K562 (cell line): Measurements from ENCODE around the gene PDE4A. TPM values are rescaled to one million over a fixed set of nuclear protein-coding genes. Genes with fewer than 3 reads are reported as not detected.
A peak's percentile ranks its signal among the peaks of the same experiment; 100 is the strongest.

Experiments
- ATAC-seq: fragments of 200-7000 bp; cut with Tn5 transposase; 3 replicates; pipeline ENCODE4 v1.9.1; 2020; ENCODE audit warnings: moderate library complexity
- BruUV-seq: library from RNA; stranded (reverse); fragments of 400-500 nt; replicated peaks from 2 replicates; lab custom pipeline; 2021; lab: Mats Ljungman, UMichigan
- CTCF ChIA-PET: fragments of 300-600 bp; formaldehyde crosslinking; extraction: SDS; loops from one replicate; lab custom pipeline; 2021; ENCODE audit warnings: low intra/inter-chr PET ratio; lab: Yijun Ruan, JAX
- POLR2A ChIA-PET: fragments of 300-600, 350-650 bp; sonication (Branson Sonifier 250); formaldehyde crosslinking; extraction: SDS; loops from one replicate; lab custom pipeline; 2021; ENCODE audit warnings: antibody characterized with exemption, inconsistent platforms; lab: Yijun Ruan, JAX
- DNase-seq, 4 experiments: peaks; one replicate each; pipeline versions ENCODE4 v3.0.0 to v3.0.0-alpha.2; 2011 to 2018; ENCODE audit warnings: low spot score in 3 of 4, mixed read lengths in 3 of 4; ENCODE audit errors: extremely low read depth in 1 of 4
- FAIRE-seq: peaks from 2 replicates; lab custom pipeline; 2011; peaks lifted over from hg19 to GRCh38; lab: Jason Lieb, UNC
- H2AFZ ChIP-seq: 2 replicates; pipeline ENCODE4 v1.6.0; 2011; ENCODE audit warnings: low read depth, low read length, control low read depth, inconsistent platforms
- H3K27ac ChIP-seq: fragments of 200-600 bp; 3 replicates; pipeline ENCODE4 v1.8.0; 2011; ENCODE audit warnings: low read depth, mild to moderate bottlenecking, control low read depth, inconsistent platforms, low read length, moderate library complexity, mixed read lengths; ENCODE audit errors: extremely low read depth
- H3K27me3 ChIP-seq, 2 experiments: fragments of 300-600 bp in 1 of 2; 2 replicates in 1 of 2; 3 replicates in 1 of 2; pipeline versions ENCODE4 v1.6.0 to v1.8.0; 2011; ENCODE audit warnings: inconsistent platforms in 2 of 2, low read length in 2 of 2, mild to moderate bottlenecking in 1 of 2, mixed read lengths in 1 of 2, moderate library complexity in 1 of 2; ENCODE audit not compliant: control insufficient read depth in 2 of 2, insufficient read depth in 2 of 2
- H3K36me3 ChIP-seq: fragments of 300-600 bp; 3 replicates; pipeline ENCODE4 v1.8.0; 2011; ENCODE audit warnings: mild to moderate bottlenecking, low read length, inconsistent platforms; ENCODE audit not compliant: control insufficient read depth, insufficient read depth
- H3K4me1 ChIP-seq, 2 experiments: fragments of 200-600 bp in 1 of 2; replicated peaks in 1 of 2; 2 replicates in 1 of 2; 3 replicates in 1 of 2; pipeline versions ENCODE4 v1.5.1 to v1.8.0; 2011; ENCODE audit warnings: inconsistent platforms in 2 of 2, low read length in 2 of 2, mild to moderate bottlenecking in 1 of 2, mixed read lengths in 1 of 2, moderate library complexity in 1 of 2; ENCODE audit not compliant: control insufficient read depth in 2 of 2, insufficient read depth in 2 of 2
- H3K4me2 ChIP-seq: 2 replicates; pipeline ENCODE4 v1.6.1; 2011; ENCODE audit warnings: low read length, control low read depth, inconsistent platforms, mixed read lengths; ENCODE audit not compliant: insufficient read depth
- H3K4me3 ChIP-seq: fragments of 200-600 bp; sonication (generic), shearing (Covaris generic); 2 replicates; pipeline ENCODE4 v1.5.1; 2016; ENCODE audit warnings: control low read depth, inconsistent platforms
- H3K79me2 ChIP-seq: fragments of 200-600 bp; 3 replicates; pipeline ENCODE4 v1.8.0; 2011; ENCODE audit warnings: low read length, inconsistent platforms; ENCODE audit not compliant: control insufficient read depth, insufficient read depth
- H3K9ac ChIP-seq, 2 experiments: 2 replicates each; pipeline versions ENCODE4 v1.6.0 to v1.6.1; 2011; ENCODE audit warnings: low read depth in 2 of 2, low read length in 2 of 2, control low read depth in 1 of 2, inconsistent platforms in 1 of 2, mild to moderate bottlenecking in 1 of 2, mixed read lengths in 1 of 2; ENCODE audit not compliant: insufficient read depth in 1 of 2
- H3K9me1 ChIP-seq: one replicate; pipeline ENCODE4 v1.6.0; 2011; ENCODE audit warnings: inconsistent platforms, mild to moderate bottlenecking, low read length, moderate library complexity; ENCODE audit not compliant: control insufficient read depth, insufficient read depth
- H3K9me3 ChIP-seq: replicated peaks from 2 replicates; pipeline ENCODE4 v1.5.1; 2011; ENCODE audit warnings: low read depth, low read length, inconsistent platforms; ENCODE audit not compliant: control insufficient read depth, insufficient read depth
- H4K20me1 ChIP-seq: replicated peaks from 2 replicates; pipeline ENCODE4 v1.6.1; 2011; ENCODE audit warnings: low read length, inconsistent platforms, mixed read lengths; ENCODE audit not compliant: control insufficient read depth, insufficient read depth
- ATF7 ChIP-seq: fragments of 450-650 bp; IDR thresholded peaks from 2 replicates; pipeline ENCODE4 v1.7.1; 2014; ENCODE audit warnings: mild to moderate bottlenecking, moderate library complexity
- BRD4 ChIP-seq: fragments of 200-600 bp; sonication (generic); IDR thresholded peaks from 2 replicates; pipeline ENCODE4 v1.6.1; 2017; ENCODE audit warnings: inconsistent platforms
- ELF2 ChIP-seq: fragments of 250-450 bp; sonication (Bioruptor Pico); IDR thresholded peaks from 2 replicates; pipeline ENCODE4 v1.5.0; 2021; ENCODE audit warnings: mild to moderate bottlenecking
- FOSL1 ChIP-seq: fragments of 200-800 bp; sonication (Bioruptor generic); conservative IDR thresholded peaks from 2 replicates; pipeline ENCODE4 v1.6.1; 2016; ENCODE audit warnings: missing genetic modification characterization, missing compliant biosample characterization
- HCFC1 ChIP-seq: IDR thresholded peaks from 2 replicates; pipeline ENCODE4 v1.6.1; 2012; ENCODE audit warnings: low read depth, low read length, improper control_type of control experiment
- HNRNPH1 ChIP-seq: fragments of 200-400 bp; formaldehyde crosslinking; optimal IDR thresholded peaks from 2 replicates; pipeline ENCODE3; 2017; ENCODE audit warnings: low read depth, mild to moderate bottlenecking, low read length, moderate library complexity
- HNRNPUL1 ChIP-seq: fragments of 200-400 bp; formaldehyde crosslinking; IDR thresholded peaks from 2 replicates; pipeline ENCODE4 v1.6.1; 2017; ENCODE audit warnings: low read length
- MAFF ChIP-seq: IDR thresholded peaks from 2 replicates; pipeline ENCODE4 v1.6.1; 2012; ENCODE audit warnings: low read length, improper control_type of control experiment
- SMAD4 ChIP-seq: fragments of 250-450 bp; sonication (Bioruptor Pico); conservative IDR thresholded peaks from 2 replicates; pipeline ENCODE4 v1.8.0; 2021; ENCODE audit warnings: inconsistent platforms, mild to moderate bottlenecking, moderate library complexity
- SRSF1 ChIP-seq: fragments of 200-400 bp; formaldehyde crosslinking; IDR thresholded peaks from 2 replicates; pipeline ENCODE4 v1.6.1; 2017; ENCODE audit warnings: mild to moderate bottlenecking, low read depth, low read length, moderate library complexity
- TCFL5 ChIP-seq: fragments of 250-450 bp; sonication (Bioruptor Pico); conservative IDR thresholded peaks from 2 replicates; pipeline ENCODE4 v1.6.1; 2021; ENCODE audit warnings: mild to moderate bottlenecking, moderate library complexity, matching md5 sums
- ZBTB7A ChIP-seq: IDR thresholded peaks from 2 replicates; pipeline ENCODE4 v1.6.1; 2011; ENCODE audit warnings: low read depth, mild to moderate bottlenecking, low read length, moderate library complexity, borderline replicate concordance; ENCODE audit not compliant: control insufficient read depth
- ZNF282 ChIP-seq: sonication (generic); formaldehyde crosslinking; IDR thresholded peaks from 2 replicates; pipeline ENCODE4 v1.8.1; 2023; ENCODE audit warnings: missing genetic modification reagents
- ZNF316 ChIP-seq: fragments of 450-650 bp; IDR thresholded peaks from 2 replicates; pipeline ENCODE4 v1.6.1; 2016
- WGBS: fragments of 100-300 bp; shearing (Covaris generic); methylation state at CpG from one replicate; pipeline ENCODE4 v1.1.6; 2016; ENCODE audit warnings: low coverage, mixed read lengths; ENCODE audit not compliant: insufficient coverage; ENCODE audit errors: missing lambda C conversion rate; 5-methylcytosine and 5-hydroxymethylcytosine counted together
- in situ Hi-C: fragments of 300-500 bp; cut with MboI; formaldehyde crosslinking; loops from 4 replicates; pipeline ENCODE4 v1.15.0; 2018; ENCODE audit warnings: inconsistent platforms, mixed read lengths
- intact Hi-C: fragments of 100-400 bp; cut with micrococcal nuclease; formaldehyde crosslinking; loops from 2 replicates; pipeline ENCODE4 v1.14.2; 2022
- polyA plus RNA-seq, 8 experiments: library from polyadenylated mRNA; depleted of rRNA in 4 of 8; stranded (reverse) in 5 of 8; unstranded in 3 of 8; fragments of >200 nt; fragmentation: Nextera tagmentation in 2 of 8; fragmentation: Illumina TruSeq in 1 of 8; extraction: Ambion mirVana in 2 of 8; extraction: Trizol in 1 of 8; gene quantifications; 2 replicates each; pipeline versions ENCODE4 v1.2.1 to v1.2.3, GENCODE V29; 2011 to 2014; ENCODE audit warnings: inconsistent platforms in 1 of 8, missing spikeins in 1 of 8
- total RNA-seq, 7 experiments: library from RNA; depleted of rRNA in 6 of 7; stranded (reverse); fragments of >200 nt in 6 of 7; fragmentation: Illumina TruSeq in 2 of 7; extraction: Trizol in 2 of 7; gene quantifications; 2 replicates each; pipeline versions ENCODE4 v1.2.1 to v1.2.3, GENCODE V29; 2011 to 2021; ENCODE audit warnings: low replicate concordance in 1 of 7
- TF ChIP-seq, protein P1 (sequence below): sonication (generic); formaldehyde crosslinking; IDR thresholded peaks from 2 replicates; pipeline ENCODE4 v1.8.0; 2023; ENCODE audit warnings: mild to moderate bottlenecking, missing genetic modification reagents
- TF ChIP-seq, protein P2 (sequence below): fragments of 250-450 bp; sonication (Bioruptor Pico); IDR thresholded peaks from 2 replicates; pipeline ENCODE4 v1.4.0; 2020; ENCODE audit warnings: mild to moderate bottlenecking, moderate library complexity
- TF ChIP-seq, protein P3 (sequence below): fragments of 250-450 bp; sonication (Bioruptor Pico); IDR thresholded peaks from 2 replicates; pipeline ENCODE4 v1.4.0; 2020; ENCODE audit warnings: borderline replicate concordance
- TF ChIP-seq, protein P4 (sequence below): fragments of 450-650 bp; formaldehyde crosslinking; conservative IDR thresholded peaks from 2 replicates; pipeline ENCODE4 v1.4.0; 2022; ENCODE audit warnings: mild to moderate bottlenecking, missing genetic modification characterization

Gene PDE4A
- total and polyA plus RNA-seq, 9 of the 15 experiments (the other 6 are each of a cell fraction or from before 2014, with no cell fraction given): 0.66 to 26.9 (median 4.6) TPM

DNA sequence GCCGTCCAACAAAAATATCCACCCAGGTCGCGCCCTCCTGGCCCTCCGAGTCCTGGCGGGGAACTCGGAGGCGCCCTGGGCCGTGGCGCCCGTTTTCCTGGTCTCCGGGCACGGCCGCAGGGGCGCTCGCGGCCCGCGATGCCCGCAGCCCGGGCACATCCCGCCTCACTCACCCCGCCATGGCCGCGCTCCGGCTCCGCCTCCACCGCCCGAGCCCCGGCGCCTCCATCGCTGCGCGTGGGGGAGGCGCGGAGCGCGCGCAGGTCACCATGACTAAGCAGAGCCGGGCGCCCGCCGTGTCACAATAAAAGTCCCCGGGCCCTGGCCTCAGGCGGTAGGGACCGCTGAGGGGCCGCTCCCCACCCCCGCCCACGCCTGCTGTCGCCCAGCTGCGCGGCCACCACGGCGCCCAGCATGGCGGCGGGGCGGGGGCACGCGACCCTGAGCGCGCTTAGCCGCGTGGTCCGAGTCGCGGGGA, 82.2 kb downstream of the PDE4A start:
- H3K4me3 ChIP-seq: peak overlapping the region; percentile 74
- peaks cover 3% of the 10 kb centered on the region; the same call in 1 of the 2 replicates for H4K20me1 ChIP-seq
- ChIA-PET POLR2A (interaction anchor here (0.6 to 1.5 kb wide), 3 partner anchors 9 to 199 kb away, joined by 3 to 6 read pairs (median 4); partner anchors contain the start of gene QTRT1), CTCF (interaction anchor here (0.6 kb wide), 1 partner anchor 92 kb away, joined by 8 read pairs; no protein-coding TSS in a partner anchor)
- H3K27me3 ChIP-seq: no peaks in the 10 kb centered on the region
- no peak for FAIRE-seq
- peak; percentile 95 for ATAC-seq
- peak overlapping the region; percentile 96 for H3K27ac ChIP-seq
- DNase-seq: peak; percentile 93 to 97 (median 96)
- peak overlapping the region; percentile 88 for H3K4me2 ChIP-seq
- peak overlapping the region; percentile 99 for H3K9ac ChIP-seq
- H3K4me1 ChIP-seq: peaks cover 3 to 44% of the 10 kb centered on the region in 2 experiments; a peak in 4 of 5 replicates
- peaks cover 58% of the 10 kb centered on the region for H3K79me2 ChIP-seq
- under 1% methylated on average over 31 of the region's 65 CpGs for WGBS
- peaks cover 32% of the 10 kb centered on the region for H3K36me3 ChIP-seq
- intact Hi-C loops (no loop called here), in situ Hi-C loops (no loop called here)
- H3K9me3 ChIP-seq: no peaks in the 10 kb centered on the region
- no TSS peak for BruUV-seq
- H2AFZ ChIP-seq: peak overlapping the region; percentile 84
- no peaks in the 10 kb centered on the region for H3K9me1 ChIP-seq
- TF ChIP-seq, protein P1, sequence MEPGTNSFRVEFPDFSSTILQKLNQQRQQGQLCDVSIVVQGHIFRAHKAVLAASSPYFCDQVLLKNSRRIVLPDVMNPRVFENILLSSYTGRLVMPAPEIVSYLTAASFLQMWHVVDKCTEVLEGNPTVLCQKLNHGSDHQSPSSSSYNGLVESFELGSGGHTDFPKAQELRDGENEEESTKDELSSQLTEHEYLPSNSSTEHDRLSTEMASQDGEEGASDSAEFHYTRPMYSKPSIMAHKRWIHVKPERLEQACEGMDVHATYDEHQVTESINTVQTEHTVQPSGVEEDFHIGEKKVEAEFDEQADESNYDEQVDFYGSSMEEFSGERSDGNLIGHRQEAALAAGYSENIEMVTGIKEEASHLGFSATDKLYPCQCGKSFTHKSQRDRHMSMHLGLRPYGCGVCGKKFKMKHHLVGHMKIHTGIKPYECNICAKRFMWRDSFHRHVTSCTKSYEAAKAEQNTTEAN (CRISPR knock-in tag): no peak
- TF ChIP-seq TCFL5 (CRISPR knock-in tag) (no peak), ATF7 (peak; percentile 86), BRD4 (0 out of 2 replicates have a peak, but pooled peaks have one; percentile 11), HCFC1 (peak; percentile 50; the same call in 1 of the 2 replicates), ZNF316 (peak; percentile 84), SRSF1 (no peak), ELF2 (CRISPR knock-in tag) (no peak), HNRNPUL1 (no peak), MAFF (peak; percentile 69; the same call in 1 of the 2 replicates), FOSL1 (tag) (peak; percentile 89), ZBTB7A (peak; percentile 77; the same call in 1 of the 2 replicates), ZNF282 (CRISPR knock-in tag) (no peak), SMAD4 (CRISPR knock-in tag) (peak; percentile 94), HNRNPH1 (no peak)
- TF ChIP-seq, protein P2, sequence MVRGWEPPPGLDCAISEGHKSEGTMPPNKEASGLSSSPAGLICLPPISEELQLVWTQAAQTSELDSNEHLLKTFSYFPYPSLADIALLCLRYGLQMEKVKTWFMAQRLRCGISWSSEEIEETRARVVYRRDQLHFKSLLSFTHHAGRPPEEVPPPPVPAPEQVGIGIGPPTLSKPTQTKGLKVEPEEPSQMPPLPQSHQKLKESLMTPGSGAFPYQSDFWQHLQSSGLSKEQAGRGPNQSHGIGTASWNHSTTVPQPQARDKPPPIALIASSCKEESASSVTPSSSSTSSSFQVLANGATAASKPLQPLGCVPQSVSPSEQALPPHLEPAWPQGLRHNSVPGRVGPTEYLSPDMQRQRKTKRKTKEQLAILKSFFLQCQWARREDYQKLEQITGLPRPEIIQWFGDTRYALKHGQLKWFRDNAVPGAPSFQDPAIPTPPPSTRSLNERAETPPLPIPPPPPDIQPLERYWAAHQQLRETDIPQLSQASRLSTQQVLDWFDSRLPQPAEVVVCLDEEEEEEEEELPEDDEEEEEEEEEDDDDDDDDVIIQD (CRISPR knock-in tag): no peak
- TF ChIP-seq, protein P3, sequence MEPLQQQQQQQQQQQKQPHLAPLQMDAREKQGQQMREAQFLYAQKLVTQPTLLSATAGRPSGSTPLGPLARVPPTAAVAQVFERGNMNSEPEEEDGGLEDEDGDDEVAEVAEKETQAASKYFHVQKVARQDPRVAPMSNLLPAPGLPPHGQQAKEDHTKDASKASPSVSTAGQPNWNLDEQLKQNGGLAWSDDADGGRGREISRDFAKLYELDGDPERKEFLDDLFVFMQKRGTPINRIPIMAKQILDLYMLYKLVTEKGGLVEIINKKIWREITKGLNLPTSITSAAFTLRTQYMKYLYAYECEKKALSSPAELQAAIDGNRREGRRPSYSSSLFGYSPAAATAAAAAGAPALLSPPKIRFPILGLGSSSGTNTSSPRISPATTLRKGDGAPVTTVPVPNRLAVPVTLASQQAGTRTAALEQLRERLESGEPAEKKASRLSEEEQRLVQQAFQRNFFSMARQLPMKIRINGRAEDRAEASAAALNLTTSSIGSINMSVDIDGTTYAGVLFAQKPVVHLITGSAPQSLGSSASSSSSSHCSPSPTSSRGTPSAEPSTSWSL (CRISPR knock-in tag): no peak
- TF ChIP-seq, protein P4, sequence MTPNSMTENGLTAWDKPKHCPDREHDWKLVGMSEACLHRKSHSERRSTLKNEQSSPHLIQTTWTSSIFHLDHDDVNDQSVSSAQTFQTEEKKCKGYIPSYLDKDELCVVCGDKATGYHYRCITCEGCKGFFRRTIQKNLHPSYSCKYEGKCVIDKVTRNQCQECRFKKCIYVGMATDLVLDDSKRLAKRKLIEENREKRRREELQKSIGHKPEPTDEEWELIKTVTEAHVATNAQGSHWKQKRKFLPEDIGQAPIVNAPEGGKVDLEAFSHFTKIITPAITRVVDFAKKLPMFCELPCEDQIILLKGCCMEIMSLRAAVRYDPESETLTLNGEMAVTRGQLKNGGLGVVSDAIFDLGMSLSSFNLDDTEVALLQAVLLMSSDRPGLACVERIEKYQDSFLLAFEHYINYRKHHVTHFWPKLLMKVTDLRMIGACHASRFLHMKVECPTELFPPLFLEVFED: no peak
